Measurements from ENCODE around the gene STARD7. TPM values are rescaled to one million over a fixed set of nuclear protein-coding genes. Genes with fewer than 3 reads are reported as not detected.

STARD7 gene
- total and polyA plus RNA-seq, 2 of the 13 experiments (the other 11 are each of a cell fraction or from before 2014, with no cell fraction given) = 88.2 to 300 TPM

GRCh38 chr2:96214554-96214953 is 5.9 kb upstream of the STARD7 start:
- H3K27me3 ChIP-seq (ENCODE audit: control insufficient read depth in 1 of 2, insufficient read depth in 2 of 2, low read length in 2 of 2) = no peaks in the 10 kb centered on the region
- in situ Hi-C loops (cut with HindIII; ENCODE audit: extremely low pct_ligation_motif_present, low pct_unique_long_range_greater_than_20kb) (no loop called here), intact Hi-C loops (cut with micrococcal nuclease; ENCODE audit: unreplicated experiment) (no loop called here)
- POLR2A ChIA-PET = no interaction called here
- FAIRE-seq (no peak), ATAC-seq (no peak), DNase-seq (ENCODE audit: low spot score) (no peak)
- H3K9ac ChIP-seq (ENCODE audit: insufficient read depth, low read depth, low read length) = no peak overlapping the region
- no TSS peak for BruUV-seq (replicated peaks)
- H3K27ac ChIP-seq (ENCODE audit: extremely low read length, insufficient read depth, low read length) = no peak overlapping the region
- H4K20me1 ChIP-seq (ENCODE audit: insufficient read depth, low read length) = no peaks in the 10 kb centered on the region
- no peak overlapping the region for H3K4me3 ChIP-seq (replicated peaks in 1 of 3; ENCODE audit: insufficient read depth in 1 of 3, low read depth in 2 of 3, low read length in 3 of 3)
- H3K79me2 ChIP-seq (ENCODE audit: insufficient read depth, low read length) = peaks cover 11% of the 10 kb centered on the region
- WGBS (ENCODE audit: low lambda C conversion rate) = 87% methylated on average over 4 of the region's 4 CpGs
- H3K4me2 ChIP-seq (ENCODE audit: low read depth, low read length) = no peak overlapping the region
- no peak overlapping the region for H2AFZ ChIP-seq (ENCODE audit: low read length)
- peaks cover 0 to 5% of the 10 kb centered on the region in 2 experiments; a peak in 2 of 5 replicates for H3K36me3 ChIP-seq (replicated peaks in 1 of 2; ENCODE audit: control insufficient read depth in 1 of 2, insufficient read depth in 2 of 2, low read length in 2 of 2)
- TF ChIP-seq RORA (CRISPR knock-in tag; IDR thresholded peaks at IDR 0.05) = no peak
- 0 out of 2 replicates have a peak, but pooled peaks have one; percentile 28 for TF ChIP-seq PRDM15 (CRISPR knock-in tag; IDR thresholded peaks at IDR 0.05)
- TF ChIP-seq BATF2 (CRISPR knock-in tag; IDR thresholded peaks at IDR 0.05) = no peak
- no peak for TF ChIP-seq FOXJ3 (CRISPR knock-in tag; IDR thresholded peaks at IDR 0.05; ENCODE audit: borderline replicate concordance)
- TF ChIP-seq ZNF589 (CRISPR knock-in tag; conservative IDR thresholded peaks at IDR 0.05) = no peak
- H3K9me3 ChIP-seq (ENCODE audit: low read length) = no peaks in the 10 kb centered on the region
- CTCF ChIA-PET (ENCODE audit: low intra/inter-chr PET ratio, low total read pairs) = no interaction called here
- H3K4me1 ChIP-seq (ENCODE audit: insufficient read depth, low read length) = peaks cover 18% of the 10 kb centered on the region
